Sigmoid colon (tissue), 3 donors: ENCODE results near the gene RAB3D.

Experiments used
- POLR2A ChIP-seq, 2 donors: fragments of 450-650 bp; IDR thresholded peaks; one replicate each; pipeline ENCODE4 v1.6.1; 2016; ENCODE audit warnings: antibody characterized with exemption in 2 of 2, mild to moderate bottlenecking in 2 of 2, moderate library complexity in 2 of 2
- TF ChIP-seq, protein P1 (sequence below), 4 experiments: fragments of 450-650 bp in 3 of 4; fragments of 200-600 bp in 1 of 4; IDR thresholded peaks; one replicate each; pipeline ENCODE4 v1.5.1; 2016 to 2019; ENCODE audit warnings: antibody characterized with exemption in 4 of 4, mild to moderate bottlenecking in 3 of 4, moderate library complexity in 2 of 4

DNA sequence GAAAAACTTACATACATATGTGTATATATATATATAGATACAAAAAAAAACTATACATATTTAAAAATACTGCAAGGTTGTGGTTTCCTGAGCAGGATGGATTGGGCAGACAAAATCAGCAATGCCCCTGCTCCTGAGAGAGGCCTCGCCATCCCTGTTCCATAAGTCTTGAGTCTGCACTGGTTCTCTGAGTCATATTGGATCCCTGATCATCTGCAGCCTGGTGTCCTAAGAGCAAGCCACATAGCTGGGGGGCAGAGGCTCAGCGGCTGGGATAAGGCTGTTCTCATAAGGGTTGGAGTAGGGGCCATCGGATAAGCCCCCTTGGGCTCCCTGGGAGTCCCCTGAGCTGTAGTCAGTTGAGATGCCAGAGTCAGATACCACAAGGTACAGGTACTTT lies 38.3 kb upstream of the RAB3D start:
- TF ChIP-seq, protein P1, sequence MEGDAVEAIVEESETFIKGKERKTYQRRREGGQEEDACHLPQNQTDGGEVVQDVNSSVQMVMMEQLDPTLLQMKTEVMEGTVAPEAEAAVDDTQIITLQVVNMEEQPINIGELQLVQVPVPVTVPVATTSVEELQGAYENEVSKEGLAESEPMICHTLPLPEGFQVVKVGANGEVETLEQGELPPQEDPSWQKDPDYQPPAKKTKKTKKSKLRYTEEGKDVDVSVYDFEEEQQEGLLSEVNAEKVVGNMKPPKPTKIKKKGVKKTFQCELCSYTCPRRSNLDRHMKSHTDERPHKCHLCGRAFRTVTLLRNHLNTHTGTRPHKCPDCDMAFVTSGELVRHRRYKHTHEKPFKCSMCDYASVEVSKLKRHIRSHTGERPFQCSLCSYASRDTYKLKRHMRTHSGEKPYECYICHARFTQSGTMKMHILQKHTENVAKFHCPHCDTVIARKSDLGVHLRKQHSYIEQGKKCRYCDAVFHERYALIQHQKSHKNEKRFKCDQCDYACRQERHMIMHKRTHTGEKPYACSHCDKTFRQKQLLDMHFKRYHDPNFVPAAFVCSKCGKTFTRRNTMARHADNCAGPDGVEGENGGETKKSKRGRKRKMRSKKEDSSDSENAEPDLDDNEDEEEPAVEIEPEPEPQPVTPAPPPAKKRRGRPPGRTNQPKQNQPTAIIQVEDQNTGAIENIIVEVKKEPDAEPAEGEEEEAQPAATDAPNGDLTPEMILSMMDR (IDR thresholded peaks at IDR 0.05): no peak
- TF ChIP-seq POLR2A (IDR thresholded peaks at IDR 0.05): no peak
